22Rv1 (cell line): ENCODE results near the gene SRR.

ENCODE experiments used
- ZFX ChIP-seq: fragments of 450-650 bp; IDR thresholded peaks from 2 replicates; pipeline ENCODE4 v1.6.1; 2017; ENCODE audit warnings: antibody characterized with exemption, borderline replicate concordance
- TF ChIP-seq, protein P1 (sequence below): fragments of 450-650 bp; IDR thresholded peaks from 2 replicates; pipeline ENCODE4 v1.5.1; 2017; ENCODE audit warnings: mild to moderate bottlenecking

DNA sequence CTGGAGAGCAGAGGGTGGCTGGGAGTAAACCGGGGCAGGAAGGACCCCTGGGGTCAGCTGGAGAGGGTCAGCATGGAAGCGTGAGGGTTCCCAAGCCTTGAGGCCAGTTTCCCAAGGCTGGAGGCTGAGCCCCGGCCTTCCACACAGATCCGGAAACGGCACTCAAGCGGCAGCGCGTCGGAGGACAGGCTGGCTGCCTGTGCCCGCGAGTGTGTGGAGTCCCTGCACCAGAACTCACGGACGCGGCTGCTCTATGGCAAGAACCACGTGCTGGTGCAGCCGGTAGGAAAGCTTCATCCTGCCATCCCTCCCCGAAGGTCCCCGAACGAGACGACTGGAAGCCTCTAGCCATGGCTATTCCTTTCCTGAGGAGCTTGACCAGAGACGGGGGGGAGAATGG, 59.6 kb downstream of the SRR start:
- TF ChIP-seq, protein P1, sequence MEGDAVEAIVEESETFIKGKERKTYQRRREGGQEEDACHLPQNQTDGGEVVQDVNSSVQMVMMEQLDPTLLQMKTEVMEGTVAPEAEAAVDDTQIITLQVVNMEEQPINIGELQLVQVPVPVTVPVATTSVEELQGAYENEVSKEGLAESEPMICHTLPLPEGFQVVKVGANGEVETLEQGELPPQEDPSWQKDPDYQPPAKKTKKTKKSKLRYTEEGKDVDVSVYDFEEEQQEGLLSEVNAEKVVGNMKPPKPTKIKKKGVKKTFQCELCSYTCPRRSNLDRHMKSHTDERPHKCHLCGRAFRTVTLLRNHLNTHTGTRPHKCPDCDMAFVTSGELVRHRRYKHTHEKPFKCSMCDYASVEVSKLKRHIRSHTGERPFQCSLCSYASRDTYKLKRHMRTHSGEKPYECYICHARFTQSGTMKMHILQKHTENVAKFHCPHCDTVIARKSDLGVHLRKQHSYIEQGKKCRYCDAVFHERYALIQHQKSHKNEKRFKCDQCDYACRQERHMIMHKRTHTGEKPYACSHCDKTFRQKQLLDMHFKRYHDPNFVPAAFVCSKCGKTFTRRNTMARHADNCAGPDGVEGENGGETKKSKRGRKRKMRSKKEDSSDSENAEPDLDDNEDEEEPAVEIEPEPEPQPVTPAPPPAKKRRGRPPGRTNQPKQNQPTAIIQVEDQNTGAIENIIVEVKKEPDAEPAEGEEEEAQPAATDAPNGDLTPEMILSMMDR = no peak
- no peak for TF ChIP-seq ZFX
